Cardiac fibroblast (primary cell): ENCODE results near the gene CASP9.
"Not testable (repeated sequence)": the region's sequence is repeated elsewhere in the genome, so short reads cannot be mapped to it uniquely, and the experiment has no call there.

Source experiments
- DNase-seq, 2 donors: peaks; one replicate each; pipeline versions ENCODE4 v3.0.0 to v3.0.0-alpha.2; 2010; ENCODE audit warnings: low read depth in 2 of 2
- H3K4me3 ChIP-seq, 2 donors: replicated peaks in 1 of 2; 1 replicate in 1 of 2; 2 replicates in 1 of 2; pipeline ENCODE4 v1.5.1; 2011; ENCODE audit warnings: low read depth in 2 of 2, low read length in 2 of 2, mild to moderate bottlenecking in 2 of 2, moderate library complexity in 1 of 2
- CTCF ChIP-seq: IDR thresholded peaks from one replicate; pipeline ENCODE4 v1.5.1; 2011; ENCODE audit warnings: low read depth, mild to moderate bottlenecking, low read length, inconsistent platforms

The CASP9 gene

DNA sequence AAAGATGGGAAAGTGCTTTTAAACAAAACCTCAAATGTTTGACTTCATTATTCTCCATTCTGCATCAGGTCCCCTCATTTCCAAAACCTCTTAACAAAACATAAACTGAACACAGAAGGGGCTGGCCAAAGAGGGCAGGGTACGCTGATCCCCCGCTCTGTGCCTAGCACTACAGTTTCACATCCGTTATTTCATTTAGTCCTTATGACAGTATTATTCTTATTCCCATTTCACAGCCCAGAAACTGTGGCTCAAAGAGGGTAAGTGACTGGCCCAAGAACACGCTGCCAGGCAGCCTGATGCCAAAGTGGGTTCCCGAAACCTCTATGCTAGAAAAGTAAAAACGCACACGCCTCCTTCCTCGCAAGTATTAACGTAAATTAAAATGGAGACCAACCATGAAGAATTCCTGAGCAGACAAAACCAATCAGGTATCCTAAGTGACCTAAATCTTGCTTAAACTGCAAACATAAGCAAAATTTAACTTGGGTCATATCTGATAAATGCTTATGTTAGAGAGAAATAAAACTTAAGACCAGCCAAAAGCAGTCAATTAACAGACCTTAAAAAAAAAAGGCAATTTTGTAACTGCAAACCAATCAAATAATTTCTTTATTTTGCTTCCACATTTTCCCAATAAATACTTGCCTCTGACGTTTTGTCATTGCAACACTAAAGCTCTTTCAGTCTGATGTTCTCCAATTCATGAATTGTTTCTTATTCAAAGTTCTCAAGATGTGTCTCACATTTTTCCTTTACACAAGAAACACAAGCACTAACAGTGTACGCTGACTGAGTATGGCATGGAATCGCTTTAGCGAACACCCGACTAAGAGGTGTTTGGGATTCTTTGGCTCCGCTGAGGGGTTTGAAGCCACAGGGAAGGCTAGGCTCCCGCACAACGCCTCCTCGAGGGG is 653 bp downstream of the CASP9 start:
- DNase-seq = peak in 1 of 2 donors; percentile 50
- TF ChIP-seq CTCF = no peak
- peak overlapping the region; percentile 67 to 69 for H3K4me3 ChIP-seq

- no peak for DNase-seq
- TF ChIP-seq CTCF = no peak
- no peak overlapping the region for H3K4me3 ChIP-seq
Observed at GRCh38 chr1:15522551-15522950, 1.5 kb downstream of the CASP9 start.

DNA sequence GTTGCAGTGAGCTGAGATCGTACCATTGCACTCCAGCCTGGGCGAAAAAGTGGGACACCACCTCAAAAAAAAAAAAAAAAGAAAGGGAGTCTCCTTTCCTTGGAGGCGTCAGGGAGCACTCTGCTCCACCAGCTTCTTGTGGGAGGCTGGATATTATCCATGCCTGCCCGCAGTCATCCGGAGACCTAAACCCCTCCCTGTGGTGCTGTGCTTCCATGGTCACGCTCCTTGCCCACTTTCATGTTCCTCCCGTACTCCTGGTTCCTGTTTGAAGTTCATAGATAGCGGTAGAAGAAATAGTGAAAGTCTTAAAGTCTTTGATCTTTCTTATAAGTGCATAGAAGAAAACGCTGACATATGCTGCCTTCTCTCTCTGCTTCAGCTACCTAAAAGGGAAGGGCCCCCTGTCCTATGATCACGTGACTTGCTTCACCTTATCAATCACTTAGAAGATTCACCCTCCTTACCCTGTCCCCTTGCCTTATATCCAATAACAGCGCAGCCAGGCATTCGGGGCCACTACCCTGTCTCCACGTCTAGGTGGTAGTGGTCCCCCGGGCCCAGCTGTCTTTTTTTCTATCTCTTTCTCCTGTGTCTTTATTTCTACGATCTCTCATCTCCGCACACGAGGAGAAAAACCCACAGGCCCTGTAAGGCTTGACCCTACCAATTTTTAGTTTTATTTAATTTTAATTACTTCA is 2.7 kb downstream of the CASP9 start:
- not testable (repeated sequence) for H3K4me3 ChIP-seq, DNase-seq

GRCh38 chr1:15519625-15520024 is 4.4 kb downstream of the CASP9 start:
- no peak for DNase-seq
- no peak for TF ChIP-seq CTCF
- H3K4me3 ChIP-seq = no peak overlapping the region

DNA sequence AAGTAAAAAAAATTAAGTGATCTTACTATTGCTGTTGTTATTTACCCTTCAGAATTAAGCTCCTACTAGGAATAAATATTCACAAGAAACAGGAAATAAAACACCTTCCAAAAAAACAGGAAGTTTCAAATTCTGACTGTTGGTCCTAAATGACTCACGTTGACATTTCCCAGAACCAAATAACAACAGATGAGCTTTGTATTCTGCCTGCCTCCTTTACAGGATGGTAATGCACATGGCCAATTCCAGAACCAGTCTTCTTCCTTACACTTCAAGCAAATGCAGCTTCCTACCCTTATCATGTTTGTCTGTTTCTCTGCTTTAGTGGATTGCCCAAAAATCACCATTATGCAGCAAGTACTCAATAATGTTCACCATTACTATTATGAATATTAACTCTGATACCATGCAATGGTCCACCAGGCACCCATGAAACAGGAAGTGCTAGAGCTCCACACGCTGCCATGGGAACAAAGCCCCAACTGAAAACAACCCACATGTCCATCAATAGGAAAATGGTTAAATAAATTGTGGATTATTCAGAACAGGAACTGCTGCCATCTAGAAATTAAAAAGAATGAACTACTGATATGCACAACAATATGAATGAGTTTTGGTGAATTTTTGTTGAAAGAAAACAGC is 8.9 kb downstream of the CASP9 start:
- peak; percentile 14 to 54 for DNase-seq

GRCh38 chr1:15514557-15514956 is 9.5 kb downstream of the CASP9 start:
- H3K4me3 ChIP-seq, DNase-seq: not testable (repeated sequence)

More for the DNA sequence above, 8.9 kb downstream of the CASP9 start:
- no peak overlapping the region for H3K4me3 ChIP-seq
- no peak for TF ChIP-seq CTCF

- no peak overlapping the region for H3K4me3 ChIP-seq
- no peak for DNase-seq
- no peak for TF ChIP-seq CTCF
Observed at GRCh38 chr1:15513919-15514318, 10.1 kb downstream of the CASP9 start.
